ENCODE measurements around the gene PEX10. TPM values are rescaled to one million over a fixed set of nuclear protein-coding genes. Genes with fewer than 3 reads are reported as not detected.

Gene PEX10
- total RNA-seq, 4 donors from 2014 or later: 27.6 to 44.7 (median 37.8) TPM

GRCh38 chr1:2415801-2416208 lies 3.4 kb upstream of the PEX10 start:
- Histone ChIP-seq H3K4me3 (peak overlapping the region in 1 of 4 donors; percentile 27), H3K4me1 (peaks cover 0 to 33% (median 24%) of the 10 kb centered on the region in 4 donors), H3K36me3 (no peaks in the 10 kb centered on the region), H3K9me3 (no peaks in the 10 kb centered on the region), H3K27ac (peak overlapping the region in 1 of 4 donors; percentile 43), H3K27me3 (peaks cover 0 to 57% of the 10 kb centered on the region in 2 donors)
- no peak for DNase-seq (ENCODE audit: low spot score in 2 of 2)
- TF ChIP-seq CTCF (IDR thresholded peaks at IDR 0.05): no peak
- TF ChIP-seq EP300 (IDR thresholded peaks at IDR 0.05): no peak
- no peak for TF ChIP-seq POLR2A (IDR thresholded peaks at IDR 0.05)
- 61 to 71% methylated on average over 6 to 12 of the region's 19 CpGs for WGBS, 2 donors

GRCh38 chr1:2415337-2415736 lies 3.0 kb upstream of the PEX10 start:
- Histone ChIP-seq H3K27ac (peak overlapping the region in 1 of 4 donors; percentile 43), H3K36me3 (peaks cover 0 to 2% (median 0%) of the 10 kb centered on the region in 3 donors), H3K4me3 (no peak overlapping the region), H3K4me1 (peaks cover 0 to 38% (median 24%) of the 10 kb centered on the region in 4 donors), H3K9me3 (no peaks in the 10 kb centered on the region), H3K27me3 (peaks cover 0 to 52% of the 10 kb centered on the region in 2 donors)
- no peak for DNase-seq (ENCODE audit: low spot score in 2 of 2)
- no peak for TF ChIP-seq POLR2A (IDR thresholded peaks at IDR 0.05)
- 71 to 73% methylated on average over 11 of the region's 11 CpGs for WGBS, 2 donors

- 1 to 5% methylated on average over 4 to 25 of the region's 25 CpGs for WGBS, 2 donors
- peak; percentile 37 to 67 for DNase-seq (ENCODE audit: low spot score in 2 of 2)
- Histone ChIP-seq H3K36me3 (peaks cover 0 to 11% (median 0%) of the 10 kb centered on the region in 3 donors), H3K9me3 (no peaks in the 10 kb centered on the region), H3K27ac (peak overlapping the region; percentile 76 to 93 (median 92)), H3K4me3 (peak overlapping the region in 2 of 4 donors; percentile 9 to 17), H3K27me3 (peaks cover 0 to 43% of the 10 kb centered on the region in 2 donors), H3K4me1 (peaks cover 0 to 38% (median 24%) of the 10 kb centered on the region in 4 donors)
- TF ChIP-seq CTCF (IDR thresholded peaks at IDR 0.05) (peak; percentile 93 to 97 (median 95)), EP300 (IDR thresholded peaks at IDR 0.05) (no peak), POLR2A (IDR thresholded peaks at IDR 0.05) (no peak)
Observed at GRCh38 chr1:2414297-2414958, 2.1 kb upstream of the PEX10 start.

GRCh38 chr1:2413495-2414296 lies 1.3 kb upstream of the PEX10 start:
- 36 to 45% methylated on average over 15 to 23 of the region's 28 CpGs for WGBS, 2 donors
- peaks cover 0 to 36% of the 10 kb centered on the region in 2 donors for H3K27me3 ChIP-seq
- no peaks in the 10 kb centered on the region for H3K9me3 ChIP-seq
- peak overlapping the region; percentile 66 to 86 (median 79) for H3K4me3 ChIP-seq
- H3K27ac ChIP-seq: peak overlapping the region; percentile 76 to 93 (median 92)
- H3K4me1 ChIP-seq: peaks cover 0 to 38% (median 24%) of the 10 kb centered on the region in 4 donors
- H3K36me3 ChIP-seq: peaks cover 0 to 19% (median 0%) of the 10 kb centered on the region in 3 donors
- TF ChIP-seq POLR2A (IDR thresholded peaks at IDR 0.05) (no peak), EP300 (IDR thresholded peaks at IDR 0.05) (no peak), CTCF (IDR thresholded peaks at IDR 0.05) (no peak)
- DNase-seq (ENCODE audit: low spot score in 2 of 2): no peak

- Histone ChIP-seq H3K27ac (peak overlapping the region; percentile 76 to 93 (median 92)), H3K4me3 (peak overlapping the region; percentile 66 to 86 (median 79)), H3K9me3 (no peaks in the 10 kb centered on the region), H3K4me1 (peaks cover 0 to 38% (median 24%) of the 10 kb centered on the region in 4 donors), H3K27me3 (peaks cover 0 to 28% of the 10 kb centered on the region in 2 donors), H3K36me3 (peaks cover 0 to 26% (median 0%) of the 10 kb centered on the region in 3 donors)
- peak in 1 of 2 donors; percentile 56 for TF ChIP-seq POLR2A (IDR thresholded peaks at IDR 0.05)
- TF ChIP-seq EP300 (IDR thresholded peaks at IDR 0.05): peak in 1 of 2 donors; percentile 28
- TF ChIP-seq CTCF (IDR thresholded peaks at IDR 0.05): peak in 1 of 5 experiments; percentile 39
- no peak for DNase-seq (ENCODE audit: low spot score in 2 of 2)
- 2% methylated on average over 32 to 57 of the region's 66 CpGs for WGBS, 2 donors
Observed at GRCh38 chr1:2412773-2413494, 570 bp upstream of the PEX10 start.
